ENCODE results near the gene BDKRB2.

The BDKRB2 gene

DNA sequence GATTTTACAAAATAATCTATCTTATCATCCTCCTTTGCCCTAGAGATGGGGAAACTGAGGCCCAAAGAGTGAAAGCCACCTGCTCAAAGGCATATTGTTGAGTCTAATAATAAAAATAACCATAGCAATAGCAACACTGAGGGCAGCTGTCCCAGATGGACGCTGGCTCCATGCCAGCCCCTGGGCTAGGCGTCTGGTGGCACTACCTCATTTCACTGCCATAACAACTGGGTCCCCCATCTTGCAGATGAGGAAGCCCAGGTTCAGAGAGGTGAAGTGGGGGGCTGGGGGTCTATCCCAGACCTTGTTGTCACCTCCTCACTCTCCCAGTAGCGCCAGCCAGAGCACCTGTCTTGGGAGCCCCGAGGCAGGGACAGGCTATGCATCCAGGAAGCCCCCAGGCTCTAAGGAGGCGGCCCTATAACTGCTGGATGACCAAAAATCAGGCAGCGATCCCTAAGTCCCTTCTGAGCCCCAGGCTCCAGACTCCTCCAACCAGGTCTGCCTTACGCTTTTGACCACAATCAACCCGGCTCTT lies 12.8 kb downstream of the BDKRB2 start:
- no peaks in the 10 kb centered on the region for H3K9me3 ChIP-seq (ENCODE audit: insufficient read depth, low read depth, low read length)
- no peaks in the 10 kb centered on the region for H4K20me1 ChIP-seq (ENCODE audit: insufficient read depth, low read length, poor library complexity, severe bottlenecking)
- no peaks in the 10 kb centered on the region for H3K27me3 ChIP-seq (ENCODE audit: insufficient read depth, low read length, poor library complexity, severe bottlenecking)
- no peak overlapping the region for H3K4me2 ChIP-seq (ENCODE audit: low read depth, low read length, poor library complexity, severe bottlenecking)
- no peak overlapping the region for H3K4me3 ChIP-seq (ENCODE audit: low read length, poor library complexity, severe bottlenecking)
- no peaks in the 10 kb centered on the region for H3F3A ChIP-seq (ENCODE audit: low read depth)
- no peaks in the 10 kb centered on the region for H3K9me2 ChIP-seq (replicated peaks; ENCODE audit: low read depth, low read length)
- H3K36me3 ChIP-seq (ENCODE audit: insufficient read depth, low read length) = no peaks in the 10 kb centered on the region
- H2AFZ ChIP-seq (ENCODE audit: low read length) = no peak overlapping the region
- H3K79me2 ChIP-seq (ENCODE audit: insufficient read depth, low read length) = no peaks in the 10 kb centered on the region
- H3K9ac ChIP-seq (ENCODE audit: low read depth, low read length, poor library complexity, severe bottlenecking) = no peak overlapping the region
- H3K4me1 ChIP-seq (ENCODE audit: insufficient read depth, low read length, poor library complexity, severe bottlenecking) = no peaks in the 10 kb centered on the region
- no peak for TF ChIP-seq EZH2phosphoT487 (IDR thresholded peaks at IDR 0.05; ENCODE audit: borderline replicate concordance)
- TF ChIP-seq, protein P1, sequence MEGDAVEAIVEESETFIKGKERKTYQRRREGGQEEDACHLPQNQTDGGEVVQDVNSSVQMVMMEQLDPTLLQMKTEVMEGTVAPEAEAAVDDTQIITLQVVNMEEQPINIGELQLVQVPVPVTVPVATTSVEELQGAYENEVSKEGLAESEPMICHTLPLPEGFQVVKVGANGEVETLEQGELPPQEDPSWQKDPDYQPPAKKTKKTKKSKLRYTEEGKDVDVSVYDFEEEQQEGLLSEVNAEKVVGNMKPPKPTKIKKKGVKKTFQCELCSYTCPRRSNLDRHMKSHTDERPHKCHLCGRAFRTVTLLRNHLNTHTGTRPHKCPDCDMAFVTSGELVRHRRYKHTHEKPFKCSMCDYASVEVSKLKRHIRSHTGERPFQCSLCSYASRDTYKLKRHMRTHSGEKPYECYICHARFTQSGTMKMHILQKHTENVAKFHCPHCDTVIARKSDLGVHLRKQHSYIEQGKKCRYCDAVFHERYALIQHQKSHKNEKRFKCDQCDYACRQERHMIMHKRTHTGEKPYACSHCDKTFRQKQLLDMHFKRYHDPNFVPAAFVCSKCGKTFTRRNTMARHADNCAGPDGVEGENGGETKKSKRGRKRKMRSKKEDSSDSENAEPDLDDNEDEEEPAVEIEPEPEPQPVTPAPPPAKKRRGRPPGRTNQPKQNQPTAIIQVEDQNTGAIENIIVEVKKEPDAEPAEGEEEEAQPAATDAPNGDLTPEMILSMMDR (conservative IDR thresholded peaks at IDR 0.05; ENCODE audit: low read length) = no peak

DNA sequence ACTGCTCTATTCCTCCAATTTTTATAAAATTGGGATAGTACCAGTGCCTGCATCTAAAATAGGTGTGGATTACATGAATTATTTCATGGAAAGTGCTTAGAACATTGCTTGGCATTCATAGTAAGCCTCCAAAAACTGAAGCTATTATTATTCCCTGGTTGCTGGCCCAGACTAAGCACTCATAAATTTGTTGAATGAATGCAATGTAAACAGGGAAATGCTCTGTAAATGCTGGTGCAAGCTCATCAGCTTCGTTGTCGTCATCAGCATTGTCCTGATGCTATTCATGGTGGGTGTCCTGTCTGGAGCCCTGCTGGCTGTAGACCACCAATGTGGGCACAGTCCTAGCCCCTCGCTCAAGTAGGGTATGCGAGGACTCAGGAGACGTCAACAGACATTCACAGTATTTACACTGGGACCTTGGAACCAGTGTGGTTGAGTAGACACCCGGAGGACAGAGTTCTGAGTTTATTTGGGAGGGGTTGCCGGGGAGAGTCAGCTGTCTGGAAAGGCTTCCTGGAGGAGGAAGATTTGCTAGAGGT lies 16.5 kb downstream of the BDKRB2 start:
- no peaks in the 10 kb centered on the region for H3K79me2 ChIP-seq (ENCODE audit: insufficient read depth, low read length)
- TF ChIP-seq, protein P1 (conservative IDR thresholded peaks at IDR 0.05; ENCODE audit: low read length) = no peak
- no peak for TF ChIP-seq EZH2phosphoT487 (IDR thresholded peaks at IDR 0.05; ENCODE audit: borderline replicate concordance)
- H4K20me1 ChIP-seq (ENCODE audit: insufficient read depth, low read length, poor library complexity, severe bottlenecking) = no peaks in the 10 kb centered on the region
- H3K4me3 ChIP-seq (ENCODE audit: low read length, poor library complexity, severe bottlenecking) = no peak overlapping the region
- H3K9me3 ChIP-seq (ENCODE audit: insufficient read depth, low read depth, low read length) = no peaks in the 10 kb centered on the region
- no peaks in the 10 kb centered on the region for H3K27me3 ChIP-seq (ENCODE audit: insufficient read depth, low read length, poor library complexity, severe bottlenecking)
- no peaks in the 10 kb centered on the region for H3F3A ChIP-seq (ENCODE audit: low read depth)
- H3K36me3 ChIP-seq (ENCODE audit: insufficient read depth, low read length) = no peaks in the 10 kb centered on the region
- no peak overlapping the region for H3K9ac ChIP-seq (ENCODE audit: low read depth, low read length, poor library complexity, severe bottlenecking)
- H3K9me2 ChIP-seq (replicated peaks; ENCODE audit: low read depth, low read length) = no peaks in the 10 kb centered on the region
- no peak overlapping the region for H3K4me2 ChIP-seq (ENCODE audit: low read depth, low read length, poor library complexity, severe bottlenecking)
- no peak overlapping the region for H2AFZ ChIP-seq (ENCODE audit: low read length)
- no peaks in the 10 kb centered on the region for H3K4me1 ChIP-seq (ENCODE audit: insufficient read depth, low read length, poor library complexity, severe bottlenecking)

DNA sequence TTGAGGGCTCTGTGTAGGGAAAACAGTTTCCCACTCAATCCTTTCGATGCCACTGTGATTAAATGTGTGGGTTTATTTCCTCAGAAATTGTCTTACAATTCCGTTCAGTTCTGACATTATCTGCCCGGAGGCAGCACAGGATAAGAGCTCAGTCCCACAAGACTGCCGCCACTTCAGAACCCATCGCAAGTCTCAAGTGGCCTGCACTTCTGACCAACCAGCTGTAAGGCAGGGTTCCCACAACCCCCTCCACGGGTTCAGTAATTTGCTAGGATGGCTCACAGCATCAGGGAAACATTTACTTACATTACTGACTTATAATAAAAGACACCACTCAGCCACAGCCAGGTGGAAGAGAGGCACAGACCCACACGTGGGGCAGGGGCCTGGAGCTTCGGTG lies 17.2 kb downstream of the BDKRB2 start:
- H2AFZ ChIP-seq (ENCODE audit: low read length) = no peak overlapping the region
- no peak overlapping the region for H3K9ac ChIP-seq (ENCODE audit: low read depth, low read length, poor library complexity, severe bottlenecking)
- no peaks in the 10 kb centered on the region for H3K4me1 ChIP-seq (ENCODE audit: insufficient read depth, low read length, poor library complexity, severe bottlenecking)
- no peak for TF ChIP-seq EZH2phosphoT487 (IDR thresholded peaks at IDR 0.05; ENCODE audit: borderline replicate concordance)
- TF ChIP-seq, protein P1 (conservative IDR thresholded peaks at IDR 0.05; ENCODE audit: low read length) = no peak
- no peaks in the 10 kb centered on the region for H4K20me1 ChIP-seq (ENCODE audit: insufficient read depth, low read length, poor library complexity, severe bottlenecking)
- no peaks in the 10 kb centered on the region for H3K9me2 ChIP-seq (replicated peaks; ENCODE audit: low read depth, low read length)
- H3K79me2 ChIP-seq (ENCODE audit: insufficient read depth, low read length) = no peaks in the 10 kb centered on the region
- no peak overlapping the region for H3K4me3 ChIP-seq (ENCODE audit: low read length, poor library complexity, severe bottlenecking)
- no peak overlapping the region for H3K4me2 ChIP-seq (ENCODE audit: low read depth, low read length, poor library complexity, severe bottlenecking)
- H3F3A ChIP-seq (ENCODE audit: low read depth) = no peaks in the 10 kb centered on the region
- H3K36me3 ChIP-seq (ENCODE audit: insufficient read depth, low read length) = no peaks in the 10 kb centered on the region
- no peaks in the 10 kb centered on the region for H3K27me3 ChIP-seq (ENCODE audit: insufficient read depth, low read length, poor library complexity, severe bottlenecking)
- no peaks in the 10 kb centered on the region for H3K9me3 ChIP-seq (ENCODE audit: insufficient read depth, low read depth, low read length)

Measured in Loucy (cell line).